NCI-H460 (cell line): ENCODE data around the gene IMPG1. TPM values are rescaled to one million over a fixed set of nuclear protein-coding genes. Genes with fewer than 3 reads are reported as not detected.
A peak's percentile ranks its signal among the peaks of the same experiment; 100 is the strongest.
"Not testable (repeated sequence)": the region's sequence is repeated elsewhere in the genome, so short reads cannot be mapped to it uniquely, and the experiment has no call there.

Experiments
- DNase-seq: peaks from one replicate; pipeline ENCODE4 v3.0.0-alpha.2; 2016; ENCODE audit warnings: low read depth; ENCODE audit errors: extremely low read depth
- total RNA-seq: library from RNA; depleted of rRNA; stranded (reverse); fragments of >200 nt; shearing (Covaris generic); gene quantifications from 2 replicates; pipeline ENCODE4 v1.2.3, GENCODE V29; 2014

IMPG1 gene
- total RNA-seq, 1 experiment from 2014 or later = not detected

DNA sequence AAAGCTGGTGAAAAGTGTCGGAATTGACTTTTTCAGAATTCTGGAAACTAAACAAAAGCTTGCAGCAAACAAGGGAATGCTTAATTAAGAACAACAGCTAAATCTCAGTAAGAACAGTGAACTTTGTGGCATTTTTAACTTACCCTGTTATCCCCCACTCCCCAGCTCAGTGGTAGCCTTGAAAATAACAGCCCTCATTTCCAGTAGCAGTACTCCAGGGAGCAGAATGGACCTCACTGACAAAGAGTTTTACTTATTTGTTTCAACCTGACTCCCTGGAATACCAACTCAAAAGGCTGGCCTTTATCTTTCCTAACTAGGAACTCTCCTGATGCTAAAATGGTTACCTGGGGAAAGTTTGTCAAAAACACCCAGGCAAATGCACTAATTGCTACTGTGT lies 108.9 kb downstream of the IMPG1 start:
- DNase-seq = no peak

DNA sequence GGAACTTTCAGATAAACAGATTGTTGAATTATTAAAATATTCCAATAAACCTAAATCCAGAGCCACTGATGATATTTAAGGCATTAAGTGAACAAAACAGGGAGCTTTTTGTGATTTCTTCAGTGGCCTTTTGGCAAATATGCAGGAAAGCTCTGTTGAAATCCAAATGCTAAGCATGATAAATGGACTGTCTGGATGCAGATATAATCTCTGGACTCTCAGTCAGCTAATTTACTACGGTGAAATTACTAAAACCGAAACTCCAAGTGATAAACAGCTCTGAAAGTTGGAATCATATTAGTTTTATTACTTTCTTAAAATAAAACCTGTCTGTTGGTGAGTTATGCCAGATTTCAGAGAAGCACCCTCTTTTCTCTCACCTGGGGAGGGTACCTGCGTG lies 120.3 kb downstream of the IMPG1 start:
- no peak for DNase-seq

DNA sequence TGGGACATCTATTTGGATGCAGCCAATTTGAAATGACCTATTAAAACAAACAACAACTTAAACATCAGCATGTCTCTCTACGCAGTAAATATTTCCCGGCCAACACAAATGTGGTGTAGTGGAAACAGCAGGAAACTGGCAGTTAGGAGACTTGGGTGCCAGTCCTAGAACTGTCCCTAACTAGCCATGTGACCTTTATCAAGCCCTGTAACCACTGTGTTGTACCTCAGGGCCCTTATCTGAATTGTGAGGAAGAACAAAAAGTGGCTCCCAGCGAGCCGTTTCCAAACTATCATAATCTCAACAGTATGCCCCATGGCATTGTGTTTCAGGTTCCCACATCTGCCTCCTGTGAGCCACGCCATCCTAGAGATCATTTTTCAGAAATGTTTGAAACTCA lies 124.5 kb downstream of the IMPG1 start:
- DNase-seq = no peak

DNA sequence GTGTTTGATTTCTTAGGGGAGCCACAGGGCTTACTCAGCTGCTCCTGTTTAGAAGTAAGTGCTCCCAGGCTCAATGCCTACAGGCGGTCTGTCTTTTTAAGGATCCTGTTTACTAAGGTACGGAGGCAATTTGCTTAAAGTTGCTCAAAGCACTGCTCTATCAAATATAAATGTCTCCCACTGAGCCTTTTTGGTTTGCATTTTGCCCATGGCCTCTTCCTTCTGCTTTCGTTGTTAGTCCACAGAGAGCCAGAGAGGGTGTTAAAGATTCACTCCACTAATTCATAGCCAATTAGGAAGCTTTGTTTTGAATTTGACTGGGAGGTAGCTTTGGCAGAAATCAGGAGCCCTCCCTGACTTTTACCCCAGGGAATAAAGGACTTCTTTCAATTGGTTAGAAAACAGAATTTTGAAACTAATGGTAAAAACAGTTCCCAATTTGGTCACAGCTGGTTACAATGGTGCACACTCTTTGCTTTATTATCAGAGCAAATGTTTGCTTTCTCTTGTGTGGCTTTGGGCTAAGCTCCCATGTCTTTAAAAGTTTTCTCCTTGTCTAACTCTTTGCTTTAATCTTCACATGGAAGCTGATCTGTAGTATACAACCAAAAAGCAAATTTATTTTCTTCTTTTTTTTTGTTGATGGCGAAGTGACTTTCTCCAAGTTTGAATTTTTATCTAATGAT lies 126.2 kb downstream of the IMPG1 start:
- DNase-seq = no peak

DNA sequence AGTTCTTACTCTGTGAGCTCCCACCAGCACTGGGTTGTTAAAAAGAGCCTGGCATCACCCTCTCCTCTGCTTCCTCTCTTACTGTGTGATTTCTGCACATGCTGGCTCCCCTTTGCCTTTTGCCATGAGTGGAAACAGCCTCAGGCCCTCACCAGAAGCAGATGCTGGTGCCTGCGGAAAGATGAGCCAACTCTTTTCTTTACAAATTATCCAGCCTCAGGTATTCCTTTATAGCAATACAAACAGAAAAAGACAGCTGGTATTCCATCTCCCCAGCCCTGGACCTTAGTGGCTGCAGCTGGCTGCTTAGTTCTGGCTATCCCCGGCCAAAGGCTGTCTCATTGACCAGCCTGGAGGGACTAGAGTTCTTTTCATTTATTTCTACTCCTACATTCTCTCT lies 129.1 kb downstream of the IMPG1 start:
- no peak for DNase-seq

DNA sequence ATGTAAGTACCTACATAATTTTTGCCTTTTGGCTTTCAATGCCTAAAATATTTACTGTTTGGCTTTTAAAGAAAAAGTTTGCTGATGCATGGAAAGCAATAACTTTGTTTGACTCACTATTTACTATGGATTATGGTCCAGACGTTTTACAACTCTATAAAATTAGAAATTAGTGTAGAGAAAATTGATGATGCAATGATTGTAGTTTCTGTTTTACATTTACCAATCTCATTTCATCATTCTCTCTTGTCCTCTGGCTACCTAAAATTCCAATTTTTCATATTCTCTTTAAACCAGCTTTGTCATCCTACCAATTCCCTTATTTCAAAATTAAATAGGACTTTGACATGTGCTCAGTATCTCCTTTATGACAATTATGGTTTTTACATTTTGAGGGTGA lies 131.0 kb downstream of the IMPG1 start:
- no peak for DNase-seq

DNA sequence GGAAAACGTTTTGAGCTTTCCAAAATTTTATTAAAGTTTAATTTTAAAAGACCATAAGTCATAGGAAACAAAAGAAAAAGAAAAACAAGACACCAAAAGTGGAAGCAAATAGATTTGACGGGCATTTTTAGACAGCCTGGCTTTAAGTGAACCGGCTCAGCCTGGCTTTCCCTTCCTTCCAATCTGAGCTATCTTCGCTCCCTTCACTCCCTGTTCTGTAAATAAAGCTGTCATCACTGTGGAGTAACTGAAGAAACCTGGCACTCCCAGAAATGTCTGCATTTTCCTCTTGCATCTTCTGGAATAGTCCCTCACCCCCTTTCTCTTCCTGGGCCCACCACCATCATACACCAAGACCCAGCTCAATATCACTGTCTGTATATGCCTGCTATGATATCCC lies 131.9 kb downstream of the IMPG1 start:
- no peak for DNase-seq

DNA sequence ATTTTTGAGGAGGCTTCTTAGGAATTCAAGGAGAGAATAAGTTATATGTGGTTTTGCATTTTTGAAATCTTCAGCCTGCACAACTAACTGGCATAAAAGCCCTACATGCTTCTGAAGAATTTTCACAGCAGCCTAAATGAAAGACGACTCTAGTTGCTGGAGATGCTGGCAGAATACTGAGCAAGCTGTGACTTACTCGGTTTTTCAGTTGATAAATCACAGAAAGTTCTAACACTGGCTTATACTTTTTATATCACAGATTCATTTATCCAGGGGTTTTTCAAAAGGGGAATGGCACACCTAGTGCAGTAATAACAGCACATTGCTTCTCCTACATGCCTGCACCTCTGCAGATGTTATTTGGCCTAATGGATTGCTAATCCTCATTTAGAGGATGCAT lies 134.6 kb downstream of the IMPG1 start:
- no peak for DNase-seq

DNA sequence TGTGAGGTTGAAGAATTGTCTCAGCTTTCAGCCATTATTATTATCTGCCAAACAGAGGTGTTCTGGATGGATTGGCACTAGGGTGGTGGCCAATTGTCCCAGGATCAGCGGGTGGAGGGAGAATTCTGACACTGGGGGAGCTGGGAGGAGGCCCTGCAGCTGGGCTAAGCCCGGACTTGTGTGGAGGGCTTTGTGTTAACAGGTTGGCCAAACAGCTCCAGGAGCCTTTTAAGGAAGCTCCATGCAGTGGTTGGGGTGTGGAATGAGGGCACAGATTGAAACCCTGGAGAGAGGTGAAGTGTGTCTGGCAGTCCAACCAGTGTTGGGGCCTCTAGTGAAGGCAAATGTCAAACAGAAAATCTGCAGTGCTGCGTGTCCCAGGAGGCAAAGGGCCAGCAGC lies 135.8 kb downstream of the IMPG1 start:
- DNase-seq = no peak

DNA sequence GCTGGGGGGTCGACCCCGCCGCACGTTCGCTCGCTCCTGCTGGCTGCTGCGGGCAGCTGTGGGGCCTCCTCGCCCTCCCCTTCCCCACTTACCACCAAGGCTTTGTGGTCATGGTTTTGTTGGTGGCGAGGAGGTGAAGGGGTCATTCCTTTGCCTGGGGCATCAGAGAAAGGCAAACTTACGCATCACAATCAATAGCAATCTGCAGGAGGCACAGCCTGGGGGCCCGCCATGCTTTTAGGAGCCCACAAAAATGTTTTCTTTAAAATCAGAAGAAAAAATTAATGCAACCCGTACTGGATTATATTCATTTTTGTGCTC lies 137.0 kb downstream of the IMPG1 start:
- no peak for DNase-seq

DNA sequence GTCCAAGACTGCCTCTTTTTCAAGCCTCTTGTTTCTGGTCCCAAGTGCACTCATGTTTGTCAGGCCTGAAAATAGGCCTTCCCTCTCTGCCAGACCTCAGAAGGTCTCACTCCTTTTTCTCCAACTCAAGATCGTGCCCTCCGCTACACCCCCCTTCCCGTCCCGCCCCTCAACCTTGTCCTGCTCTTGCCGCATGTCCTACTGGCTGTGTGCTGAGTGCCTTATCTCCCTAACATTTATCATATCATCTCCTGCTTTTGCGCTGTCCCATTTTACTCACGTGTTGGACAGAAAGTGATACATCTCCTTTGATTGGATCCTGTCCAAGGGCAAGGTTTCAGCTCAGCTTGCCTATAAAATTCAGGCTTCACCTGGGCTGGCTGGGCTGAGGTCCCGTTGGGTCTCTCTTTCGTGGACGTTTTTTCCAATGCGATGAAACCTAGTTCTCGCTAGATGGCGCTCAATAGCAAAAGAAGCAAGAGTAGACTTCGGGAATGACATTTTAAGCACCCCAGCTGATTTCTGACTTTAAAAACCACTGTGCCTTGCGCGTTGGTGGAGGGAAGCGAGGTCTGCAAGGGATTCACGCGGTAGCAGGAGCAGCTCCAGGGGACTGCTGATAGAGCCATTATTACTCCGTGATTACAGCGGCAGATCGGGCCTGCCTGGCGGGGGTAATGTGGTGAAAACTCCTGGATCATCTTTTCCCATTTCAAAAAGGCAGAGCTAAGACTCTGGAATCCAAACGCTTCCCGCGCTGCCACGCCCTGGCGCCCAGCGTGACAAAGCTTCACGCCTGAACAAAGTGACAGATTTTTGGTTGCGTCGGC lies 137.6 kb downstream of the IMPG1 start:
- peak; percentile 62 for DNase-seq

DNA sequence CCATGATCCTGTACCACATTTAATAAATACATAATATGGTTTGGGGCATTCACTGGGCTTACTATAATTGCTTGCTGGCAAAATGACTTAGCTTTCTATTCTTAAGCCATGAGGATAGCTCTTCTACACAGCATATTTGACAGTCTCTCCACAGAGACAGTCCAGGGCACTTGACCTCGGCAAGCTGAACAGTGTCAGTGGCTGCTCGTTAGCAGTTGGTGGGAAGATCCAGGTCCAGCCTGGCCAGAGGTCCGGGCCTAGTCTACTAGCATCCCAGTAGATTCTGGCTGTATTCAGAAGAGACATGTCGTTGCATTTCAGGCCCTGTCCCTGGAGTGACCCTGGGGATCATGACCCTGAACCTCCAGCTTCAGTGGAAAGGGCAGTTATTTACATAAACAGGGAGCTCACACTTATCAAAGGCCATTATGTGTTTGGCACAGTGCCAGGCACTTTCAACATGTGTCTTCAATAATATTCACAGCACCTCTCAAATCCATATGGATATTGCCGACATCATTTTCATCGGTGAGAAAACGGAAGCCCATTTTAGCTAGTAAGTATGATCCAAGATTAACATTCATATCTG lies 139.0 kb downstream of the IMPG1 start:
- no peak for DNase-seq

DNA sequence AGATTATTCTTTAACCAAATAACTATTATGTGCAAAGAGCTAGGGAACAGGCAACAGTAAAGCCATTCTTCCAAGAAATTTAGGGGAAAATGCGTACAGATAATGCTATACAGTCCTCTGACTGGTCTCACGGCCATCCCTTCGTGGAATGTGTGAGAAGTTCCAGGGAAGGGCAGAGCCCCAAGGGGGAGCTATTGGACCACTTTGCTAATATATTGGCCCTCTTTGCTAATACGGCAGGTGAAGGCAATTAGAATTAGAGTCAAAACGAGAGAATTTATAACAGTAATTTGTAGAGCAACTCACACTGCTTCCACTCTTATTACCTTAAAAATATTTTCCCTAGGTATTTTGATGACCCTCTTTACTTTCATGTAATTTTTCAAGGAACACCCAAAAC lies 140.4 kb downstream of the IMPG1 start:
- DNase-seq = peak; percentile 13

DNA sequence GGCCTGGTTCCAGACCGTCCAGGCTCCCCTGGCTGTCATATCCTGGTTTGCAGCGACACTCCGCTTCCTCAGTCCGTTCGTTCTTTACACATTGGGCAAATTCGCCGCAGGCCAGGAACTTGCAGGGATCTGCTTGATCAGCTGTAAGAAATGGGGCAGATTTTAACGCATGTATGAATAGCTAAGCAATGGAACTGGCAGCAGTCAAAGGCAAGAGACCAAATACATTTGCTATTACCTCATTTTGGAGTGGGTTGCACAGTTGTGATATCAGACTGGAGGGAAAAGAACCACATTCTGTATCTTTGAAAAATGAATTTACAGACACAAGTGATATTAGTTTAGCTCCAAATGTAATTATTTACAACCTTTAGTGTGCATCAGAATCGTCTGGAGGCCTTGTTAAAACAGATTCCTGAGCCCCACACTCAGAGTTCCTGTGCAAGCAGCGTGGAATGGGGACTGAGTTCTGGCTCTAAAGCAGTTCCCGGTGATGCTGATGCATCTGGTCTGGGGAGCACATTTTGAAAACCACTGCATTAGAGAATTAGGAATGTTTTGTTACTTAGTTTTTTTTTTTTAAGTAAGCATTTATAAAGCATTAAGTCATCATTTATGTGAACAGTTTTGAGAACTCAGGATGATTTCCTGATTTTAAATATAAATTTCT lies 141.3 kb downstream of the IMPG1 start:
- no peak for DNase-seq

DNA sequence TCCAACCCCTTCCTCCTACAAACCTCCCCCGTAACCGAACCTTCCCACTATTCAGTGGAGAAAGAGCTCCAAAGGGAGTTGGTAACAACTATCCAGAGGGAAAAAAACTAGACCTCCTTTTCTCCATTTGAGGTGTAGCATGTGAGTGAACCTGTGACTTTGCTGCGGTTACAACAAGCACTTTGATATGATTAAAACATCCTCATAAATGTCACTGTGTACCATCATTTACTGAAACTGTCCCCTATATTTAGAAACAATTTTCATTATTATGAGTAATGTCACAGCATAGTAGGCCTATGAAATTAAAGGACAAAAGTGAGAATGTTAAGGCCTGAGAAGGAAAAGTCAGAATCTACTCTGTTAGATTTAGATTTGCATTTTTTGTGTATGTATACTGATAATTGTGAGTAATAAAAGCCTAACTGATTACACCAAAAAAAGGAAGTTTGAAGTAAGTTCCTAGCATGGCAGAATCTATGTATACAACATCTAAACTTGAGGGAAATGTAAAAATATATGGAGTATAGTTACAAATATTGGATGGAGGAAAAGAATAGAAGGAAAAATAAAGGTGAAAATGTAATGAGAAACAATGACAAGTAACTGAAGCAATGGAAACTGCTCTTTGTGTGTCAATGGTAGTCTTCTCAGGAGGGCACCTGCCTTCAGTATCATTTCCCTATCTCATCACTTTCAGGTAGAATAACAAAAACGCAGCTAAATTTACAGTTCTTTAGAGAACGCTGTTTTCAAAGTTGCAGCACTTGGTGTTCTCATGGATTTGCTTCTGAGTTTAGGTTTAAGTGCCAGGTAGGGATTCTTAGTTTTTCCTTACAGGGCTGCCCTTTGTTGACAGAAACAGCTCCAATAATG lies 145.9 kb downstream of the IMPG1 start:
- no peak for DNase-seq

DNA sequence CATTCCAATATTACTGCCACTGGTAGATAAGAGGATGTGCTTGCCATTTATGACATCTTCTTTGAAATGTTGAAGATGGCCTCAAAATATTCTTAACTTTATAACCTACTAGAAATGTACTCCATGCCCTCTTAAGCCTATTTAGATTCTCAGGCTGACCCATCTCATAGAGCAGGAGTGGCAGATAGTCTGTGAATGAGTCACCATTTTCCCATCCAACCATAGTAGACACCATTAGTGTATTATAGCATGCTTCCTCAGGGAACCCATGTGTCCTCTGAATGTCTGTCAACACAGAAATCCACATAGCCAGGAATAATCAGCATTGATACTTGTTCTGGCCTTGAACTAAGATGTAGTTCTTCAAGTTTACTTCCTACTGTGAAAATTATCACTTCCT lies 150.2 kb downstream of the IMPG1 start:
- no peak for DNase-seq

DNA sequence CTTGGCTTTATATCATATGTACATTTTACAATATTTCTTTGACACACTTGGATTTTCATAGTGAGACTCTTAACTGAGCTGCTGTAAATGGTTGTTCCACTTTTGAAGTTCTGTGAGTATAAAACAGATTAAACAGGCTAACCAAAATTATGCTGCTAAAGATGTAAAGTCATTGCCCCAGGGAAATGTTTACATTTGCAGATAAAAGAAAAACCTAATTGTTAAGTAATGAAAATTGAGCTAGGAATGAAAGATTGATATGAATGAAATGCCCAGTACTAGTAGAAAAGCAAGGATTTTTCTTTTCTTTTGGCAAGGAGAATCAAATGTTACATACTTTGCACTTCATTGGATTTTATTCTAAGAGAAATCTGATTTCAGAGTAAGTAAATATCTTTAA lies 159.4 kb downstream of the IMPG1 start:
- no peak for DNase-seq

DNA sequence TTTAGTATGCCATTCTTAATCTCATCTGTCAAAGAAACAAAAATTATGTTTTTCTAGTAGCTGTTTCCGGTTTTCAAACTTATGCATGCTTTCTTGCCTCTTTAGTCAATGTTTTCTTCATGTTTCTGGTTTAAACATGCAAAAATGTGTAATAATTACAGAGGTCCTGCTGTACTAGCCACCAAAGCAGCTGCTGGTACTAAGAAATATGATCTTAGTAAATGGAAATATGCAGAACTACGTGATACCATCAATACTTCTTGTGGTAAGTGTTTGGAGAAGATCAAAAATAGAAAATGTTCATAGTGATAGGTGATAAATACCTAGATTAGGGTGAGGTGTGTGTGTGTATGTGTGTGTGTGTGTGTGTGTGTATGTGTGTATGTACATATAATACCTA lies 165.0 kb downstream of the IMPG1 start:
- no peak for DNase-seq

DNA sequence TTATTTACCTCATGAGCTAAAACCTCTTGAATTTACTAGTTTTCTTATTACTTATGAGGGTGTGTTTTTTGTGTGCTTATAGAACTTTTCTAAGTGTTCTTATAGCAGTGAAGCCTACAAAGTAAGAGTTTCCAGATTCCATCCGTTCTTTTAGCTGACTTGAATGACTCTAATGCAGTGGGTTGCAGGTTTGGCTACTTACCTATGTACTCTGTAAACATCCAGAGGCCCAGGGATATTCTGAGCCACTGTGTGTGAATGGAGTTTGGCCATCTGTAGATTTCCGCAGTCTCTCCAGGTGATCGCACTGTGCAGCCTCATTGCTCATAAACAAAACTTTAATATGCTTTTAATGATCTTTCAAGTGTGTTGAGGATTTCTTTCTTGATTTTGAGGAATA lies 165.6 kb downstream of the IMPG1 start:
- DNase-seq = no peak

DNA sequence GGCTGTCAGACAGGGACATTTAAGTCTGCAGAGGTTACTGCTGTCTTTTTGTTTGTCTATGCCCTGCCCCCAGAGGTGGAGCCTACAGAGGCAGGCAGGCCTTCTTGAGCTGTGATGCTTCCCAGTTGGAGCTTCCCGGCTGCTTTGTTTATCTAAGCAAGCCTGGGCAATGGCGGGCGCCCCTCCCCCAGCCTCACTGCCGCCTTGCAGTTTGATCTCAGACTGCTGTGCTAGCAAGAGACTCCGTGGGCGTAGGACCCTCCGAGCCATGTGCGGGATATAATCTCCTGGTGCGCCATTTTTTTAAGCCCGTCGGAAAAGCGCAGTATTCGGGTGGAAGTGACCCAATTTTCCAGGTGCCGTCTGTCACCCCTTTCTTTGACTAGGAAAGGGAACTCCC lies 167.3 kb downstream of the IMPG1 start:
- not testable (repeated sequence) for DNase-seq

DNA sequence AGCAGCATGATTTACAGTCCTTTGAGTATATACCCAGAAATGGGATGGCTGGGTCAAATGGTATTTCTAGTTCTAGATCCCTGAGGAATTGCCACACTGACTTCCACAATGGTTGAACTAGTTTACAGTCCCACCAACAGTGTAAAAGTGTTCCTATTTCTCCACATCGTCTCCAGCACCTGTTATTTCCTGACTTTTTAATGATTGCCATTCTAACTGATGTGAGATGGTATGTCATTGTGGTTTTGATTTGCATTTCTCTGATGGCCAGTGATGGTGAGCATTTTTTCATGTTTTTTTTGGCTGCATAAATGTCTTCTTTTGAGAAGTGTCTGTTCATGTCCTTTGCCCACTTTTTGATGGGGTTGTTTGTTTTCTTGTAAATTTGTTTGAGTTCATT lies 172.2 kb downstream of the IMPG1 start:
- DNase-seq = not testable (repeated sequence)
